Activated CD8-positive, alpha-beta memory T cell treated with anti-CD3 and anti-CD28 coated beads, Interleukin-2, amount 50 U/mL, for 48 hours (primary cell): ENCODE data around the gene ISM2.
A peak's percentile ranks its signal among the peaks of the same experiment; 100 is the strongest.
"Not testable (repeated sequence)": the region's sequence is repeated elsewhere in the genome, so short reads cannot be mapped to it uniquely, and the experiment has no call there.

Source experiments
- DNase-seq: peaks from one replicate; pipeline ENCODE4 v3.0.0-alpha.2; 2020

Gene ISM2

GRCh38 chr14:77498120-77498979 lies at the start of gene ISM2:
Gene ISM2, minus strand, starts transcription at chr14:77498816. Its CDS starts 23 bp downstream, at chr14:77498793.
- peak; percentile 77 for DNase-seq

GRCh38 chr14:77547512-77548180 lies 49.0 kb upstream of the ISM2 start:
- no peak for DNase-seq

GRCh38 chr14:77545171-77545570 lies 46.6 kb upstream of the ISM2 start:
- not testable (repeated sequence) for DNase-seq

GRCh38 chr14:77544571-77544970 lies 46.0 kb upstream of the ISM2 start:
- no peak for DNase-seq

GRCh38 chr14:77543637-77544334 lies 45.2 kb upstream of the ISM2 start:
- no peak for DNase-seq

- no peak for DNase-seq
These were observed 44.6 kb upstream of the ISM2 start for GRCh38 chr14:77543240-77543551.

- DNase-seq = no peak
These were observed 44.0 kb upstream of the ISM2 start for GRCh38 chr14:77542421-77543239.

GRCh38 chr14:77541905-77542304 lies 43.3 kb upstream of the ISM2 start:
- DNase-seq = no peak

GRCh38 chr14:77536951-77537350 lies 38.3 kb upstream of the ISM2 start:
- DNase-seq = not testable (repeated sequence)

- no peak for DNase-seq
These were observed 32.5 kb upstream of the ISM2 start for GRCh38 chr14:77531071-77531470.

GRCh38 chr14:77529963-77530362 lies 31.3 kb upstream of the ISM2 start:
- no peak for DNase-seq

- no peak for DNase-seq
These were observed 30.6 kb upstream of the ISM2 start for GRCh38 chr14:77529213-77529612.

GRCh38 chr14:77528701-77529100 lies 30.1 kb upstream of the ISM2 start:
- DNase-seq = not testable (repeated sequence)

GRCh38 chr14:77526266-77526665 lies 27.6 kb upstream of the ISM2 start:
- DNase-seq = no peak

GRCh38 chr14:77524536-77524935 lies 25.9 kb upstream of the ISM2 start:
- DNase-seq = no peak

GRCh38 chr14:77523109-77523508 lies 24.5 kb upstream of the ISM2 start:
- DNase-seq = no peak

- no peak for DNase-seq
These were observed 21.9 kb upstream of the ISM2 start for GRCh38 chr14:77520555-77520954.

GRCh38 chr14:77516126-77516525 lies 17.5 kb upstream of the ISM2 start:
- DNase-seq = no peak

- DNase-seq = no peak
These were observed 13.0 kb upstream of the ISM2 start for GRCh38 chr14:77511486-77512162.

GRCh38 chr14:77509366-77509765 lies 10.8 kb upstream of the ISM2 start:
- DNase-seq = no peak

GRCh38 chr14:77508876-77509275 lies 10.3 kb upstream of the ISM2 start:
- no peak for DNase-seq

GRCh38 chr14:77508249-77508648 lies 9.6 kb upstream of the ISM2 start:
- DNase-seq = no peak
